ENCODE measurements around the gene LAMA5. TPM values are rescaled to one million over a fixed set of nuclear protein-coding genes. Genes with fewer than 3 reads are reported as not detected.

Gene LAMA5
- total and polyA plus RNA-seq, 9 donors: 30.9 to 107 (median 71.8) TPM

DNA sequence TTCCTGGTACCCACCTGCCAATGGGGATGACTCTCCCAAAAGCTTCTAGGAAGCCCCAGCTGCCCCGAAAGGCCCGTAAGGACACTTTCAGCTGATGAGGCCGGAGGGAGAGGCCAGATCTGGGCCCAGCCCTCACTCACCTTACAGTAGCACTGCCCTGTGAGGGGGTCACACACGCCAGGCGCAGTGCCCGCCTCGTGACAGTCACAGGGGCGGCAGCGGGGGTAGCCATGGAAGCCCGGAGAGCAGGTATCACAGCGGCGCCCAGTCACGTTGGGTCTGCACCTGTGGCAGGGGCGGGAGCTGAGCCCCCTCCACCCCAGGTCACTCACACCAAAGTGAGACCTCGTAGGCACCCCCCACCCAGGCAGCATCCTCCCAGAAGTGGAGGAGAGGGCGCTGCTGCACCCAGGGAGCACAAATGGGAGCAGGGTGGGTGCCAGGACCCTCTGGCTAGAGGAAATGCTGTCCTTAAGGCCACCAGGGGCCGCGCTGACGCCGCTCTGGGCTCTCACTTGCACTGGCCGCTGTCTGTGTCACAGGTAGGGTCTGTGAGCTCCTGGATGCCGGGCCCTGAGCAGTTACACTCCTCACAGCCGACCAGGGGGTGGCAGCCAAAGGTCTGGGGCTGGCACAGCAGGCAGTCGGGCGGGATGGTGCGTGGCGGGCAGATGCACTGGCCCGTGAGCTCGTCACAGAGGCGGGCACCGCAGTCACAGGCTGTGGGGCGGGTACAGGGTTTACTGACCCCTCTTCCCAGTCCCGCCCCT, 39.2 kb downstream of the LAMA5 start:
- H3K4me1 ChIP-seq (ENCODE audit: control insufficient read depth, insufficient read depth, low read length): no peaks in the 10 kb centered on the region
- H3K36me3 ChIP-seq (ENCODE audit: control insufficient read depth, insufficient read depth, low read length): peaks cover 79% of the 10 kb centered on the region
- DNase-seq: no peak
- H3K27ac ChIP-seq (ENCODE audit: low read length): no peak overlapping the region
- H3K27me3 ChIP-seq (ENCODE audit: control insufficient read depth, insufficient read depth, low read length): no peaks in the 10 kb centered on the region
- H3K4me3 ChIP-seq (ENCODE audit: low read length): no peak overlapping the region
- H3K9me3 ChIP-seq (replicated peaks; ENCODE audit: control insufficient read depth, low read depth, low read length): no peaks in the 10 kb centered on the region
- WGBS (ENCODE audit: insufficient coverage): 91% methylated on average over 26 of the region's 33 CpGs

- H3K4me1 ChIP-seq (ENCODE audit: control insufficient read depth, insufficient read depth, low read length): no peaks in the 10 kb centered on the region
- no peaks in the 10 kb centered on the region for H3K9me3 ChIP-seq (replicated peaks; ENCODE audit: control insufficient read depth, low read depth, low read length)
- DNase-seq: no peak
- H3K27ac ChIP-seq (ENCODE audit: low read length): no peak overlapping the region
- H3K27me3 ChIP-seq (ENCODE audit: control insufficient read depth, insufficient read depth, low read length): no peaks in the 10 kb centered on the region
- WGBS (ENCODE audit: insufficient coverage): 90% methylated on average over 26 of the region's 30 CpGs
- H3K36me3 ChIP-seq (ENCODE audit: control insufficient read depth, insufficient read depth, low read length): peaks cover 73% of the 10 kb centered on the region
- no peak overlapping the region for H3K4me3 ChIP-seq (ENCODE audit: low read length)
These were observed 40.0 kb downstream of the LAMA5 start for GRCh38 chr20:62326959-62327725.

- Histone ChIP-seq H3K4me1 (ENCODE audit: control insufficient read depth, insufficient read depth, low read length) (no peaks in the 10 kb centered on the region), H3K4me3 (ENCODE audit: low read length) (no peak overlapping the region), H3K27ac (ENCODE audit: low read length) (no peak overlapping the region), H3K9me3 (replicated peaks; ENCODE audit: control insufficient read depth, low read depth, low read length) (no peaks in the 10 kb centered on the region), H3K36me3 (ENCODE audit: control insufficient read depth, insufficient read depth, low read length) (peaks cover 74% of the 10 kb centered on the region), H3K27me3 (ENCODE audit: control insufficient read depth, insufficient read depth, low read length) (no peaks in the 10 kb centered on the region)
- 96% methylated on average over 8 of the region's 14 CpGs for WGBS (ENCODE audit: insufficient coverage)
- DNase-seq: no peak
These were observed 40.6 kb downstream of the LAMA5 start for GRCh38 chr20:62326559-62326958.

- 86% methylated on average over 8 of the region's 14 CpGs for WGBS (ENCODE audit: insufficient coverage)
- no peak for DNase-seq
- H3K4me1 ChIP-seq (ENCODE audit: control insufficient read depth, insufficient read depth, low read length): no peaks in the 10 kb centered on the region
- no peak overlapping the region for H3K27ac ChIP-seq (ENCODE audit: low read length)
- peaks cover 72% of the 10 kb centered on the region for H3K36me3 ChIP-seq (ENCODE audit: control insufficient read depth, insufficient read depth, low read length)
- H3K27me3 ChIP-seq (ENCODE audit: control insufficient read depth, insufficient read depth, low read length): no peaks in the 10 kb centered on the region
- no peak overlapping the region for H3K4me3 ChIP-seq (ENCODE audit: low read length)
- no peaks in the 10 kb centered on the region for H3K9me3 ChIP-seq (replicated peaks; ENCODE audit: control insufficient read depth, low read depth, low read length)
These were observed 41.8 kb downstream of the LAMA5 start for GRCh38 chr20:62325172-62325905.

GRCh38 chr20:62323980-62324906, 42.9 kb downstream of the LAMA5 start:
- Histone ChIP-seq H3K36me3 (ENCODE audit: control insufficient read depth, insufficient read depth, low read length) (peaks cover 62% of the 10 kb centered on the region), H3K4me1 (ENCODE audit: control insufficient read depth, insufficient read depth, low read length) (no peaks in the 10 kb centered on the region), H3K4me3 (ENCODE audit: low read length) (no peak overlapping the region), H3K27me3 (ENCODE audit: control insufficient read depth, insufficient read depth, low read length) (no peaks in the 10 kb centered on the region), H3K27ac (ENCODE audit: low read length) (no peak overlapping the region), H3K9me3 (replicated peaks; ENCODE audit: control insufficient read depth, low read depth, low read length) (no peaks in the 10 kb centered on the region)
- WGBS (ENCODE audit: insufficient coverage): 79% methylated on average over 23 of the region's 25 CpGs
- DNase-seq: no peak

GRCh38 chr20:62323146-62323979, 43.7 kb downstream of the LAMA5 start:
- Histone ChIP-seq H3K9me3 (replicated peaks; ENCODE audit: control insufficient read depth, low read depth, low read length) (no peaks in the 10 kb centered on the region), H3K4me1 (ENCODE audit: control insufficient read depth, insufficient read depth, low read length) (no peaks in the 10 kb centered on the region), H3K36me3 (ENCODE audit: control insufficient read depth, insufficient read depth, low read length) (peaks cover 58% of the 10 kb centered on the region), H3K27ac (ENCODE audit: low read length) (no peak overlapping the region), H3K4me3 (ENCODE audit: low read length) (no peak overlapping the region), H3K27me3 (ENCODE audit: control insufficient read depth, insufficient read depth, low read length) (no peaks in the 10 kb centered on the region)
- no peak for DNase-seq
- WGBS (ENCODE audit: insufficient coverage): 88% methylated on average over 47 of the region's 52 CpGs

DNA sequence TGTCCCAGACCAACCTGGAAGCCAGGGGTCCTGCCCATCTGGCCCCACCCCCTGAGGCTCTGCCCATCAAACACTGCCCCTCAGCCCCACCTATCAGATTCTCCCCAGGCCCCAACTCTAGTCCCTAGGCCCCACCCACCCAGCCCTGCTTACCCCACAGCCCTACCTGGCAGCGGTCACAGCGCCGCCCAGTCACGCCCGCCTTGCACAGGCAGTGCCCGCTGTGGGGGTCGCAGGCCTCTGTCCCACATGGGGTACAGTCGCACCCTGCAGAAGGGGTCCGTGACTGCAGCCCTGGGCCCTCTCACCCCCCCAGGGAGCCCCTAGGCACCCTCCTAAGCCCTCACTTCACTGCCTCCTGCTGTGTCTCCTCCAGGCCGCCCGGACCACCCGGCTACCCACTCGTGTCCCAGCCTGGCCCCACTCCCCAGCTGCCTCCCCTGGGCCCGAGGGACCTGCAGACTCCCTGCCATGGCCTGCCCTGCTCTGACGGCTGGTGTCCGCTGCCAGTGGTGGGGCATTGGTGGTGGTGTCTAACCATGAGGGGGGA, 44.5 kb downstream of the LAMA5 start:
- 87% methylated on average over 15 of the region's 16 CpGs for WGBS (ENCODE audit: insufficient coverage)
- Histone ChIP-seq H3K4me1 (ENCODE audit: control insufficient read depth, insufficient read depth, low read length) (no peaks in the 10 kb centered on the region), H3K9me3 (replicated peaks; ENCODE audit: control insufficient read depth, low read depth, low read length) (no peaks in the 10 kb centered on the region), H3K36me3 (ENCODE audit: control insufficient read depth, insufficient read depth, low read length) (peaks cover 53% of the 10 kb centered on the region), H3K27me3 (ENCODE audit: control insufficient read depth, insufficient read depth, low read length) (no peaks in the 10 kb centered on the region), H3K4me3 (ENCODE audit: low read length) (no peak overlapping the region), H3K27ac (ENCODE audit: low read length) (no peak overlapping the region)
- no peak for DNase-seq

DNA sequence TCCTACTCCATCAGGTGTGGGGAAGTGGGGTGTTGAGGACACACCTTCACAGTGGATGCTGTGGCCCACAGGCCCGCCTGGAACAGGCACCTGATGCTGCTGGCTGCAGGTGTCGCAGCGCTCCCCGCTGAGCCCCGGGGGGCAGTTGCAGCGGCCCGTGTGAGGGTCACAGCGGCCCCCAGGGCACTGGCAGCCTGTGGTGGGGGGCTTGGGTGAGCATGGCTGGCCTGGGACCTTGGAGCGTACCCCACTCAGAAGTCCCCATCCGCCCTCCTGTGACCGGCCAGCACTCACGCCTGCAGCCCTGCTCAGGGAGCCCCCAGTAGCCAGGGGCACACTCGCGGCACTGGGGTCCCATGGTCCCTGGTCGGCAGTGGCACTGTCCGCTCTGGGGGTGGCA, 45.1 kb downstream of the LAMA5 start:
- WGBS (ENCODE audit: insufficient coverage): 95% methylated on average over 9 of the region's 16 CpGs
- H3K9me3 ChIP-seq (replicated peaks; ENCODE audit: control insufficient read depth, low read depth, low read length): no peaks in the 10 kb centered on the region
- no peak overlapping the region for H3K27ac ChIP-seq (ENCODE audit: low read length)
- no peaks in the 10 kb centered on the region for H3K4me1 ChIP-seq (ENCODE audit: control insufficient read depth, insufficient read depth, low read length)
- no peaks in the 10 kb centered on the region for H3K27me3 ChIP-seq (ENCODE audit: control insufficient read depth, insufficient read depth, low read length)
- no peak for DNase-seq
- H3K36me3 ChIP-seq (ENCODE audit: control insufficient read depth, insufficient read depth, low read length): peaks cover 53% of the 10 kb centered on the region
- H3K4me3 ChIP-seq (ENCODE audit: low read length): no peak overlapping the region

- Histone ChIP-seq H3K4me1 (ENCODE audit: control insufficient read depth, insufficient read depth, low read length) (no peaks in the 10 kb centered on the region), H3K36me3 (ENCODE audit: control insufficient read depth, insufficient read depth, low read length) (peaks cover 53% of the 10 kb centered on the region), H3K9me3 (replicated peaks; ENCODE audit: control insufficient read depth, low read depth, low read length) (no peaks in the 10 kb centered on the region), H3K27me3 (ENCODE audit: control insufficient read depth, insufficient read depth, low read length) (no peaks in the 10 kb centered on the region), H3K27ac (ENCODE audit: low read length) (no peak overlapping the region), H3K4me3 (ENCODE audit: low read length) (no peak overlapping the region)
- no peak for DNase-seq
- 81% methylated on average over 5 of the region's 7 CpGs for WGBS (ENCODE audit: insufficient coverage)
These were observed 45.6 kb downstream of the LAMA5 start for GRCh38 chr20:62321521-62321948.
